ENCODE data around the gene SLC25A25.
"Not testable (repeated sequence)": the region's sequence is repeated elsewhere in the genome, so short reads cannot be mapped to it uniquely, and the experiment has no call there.

Gene SLC25A25

DNA sequence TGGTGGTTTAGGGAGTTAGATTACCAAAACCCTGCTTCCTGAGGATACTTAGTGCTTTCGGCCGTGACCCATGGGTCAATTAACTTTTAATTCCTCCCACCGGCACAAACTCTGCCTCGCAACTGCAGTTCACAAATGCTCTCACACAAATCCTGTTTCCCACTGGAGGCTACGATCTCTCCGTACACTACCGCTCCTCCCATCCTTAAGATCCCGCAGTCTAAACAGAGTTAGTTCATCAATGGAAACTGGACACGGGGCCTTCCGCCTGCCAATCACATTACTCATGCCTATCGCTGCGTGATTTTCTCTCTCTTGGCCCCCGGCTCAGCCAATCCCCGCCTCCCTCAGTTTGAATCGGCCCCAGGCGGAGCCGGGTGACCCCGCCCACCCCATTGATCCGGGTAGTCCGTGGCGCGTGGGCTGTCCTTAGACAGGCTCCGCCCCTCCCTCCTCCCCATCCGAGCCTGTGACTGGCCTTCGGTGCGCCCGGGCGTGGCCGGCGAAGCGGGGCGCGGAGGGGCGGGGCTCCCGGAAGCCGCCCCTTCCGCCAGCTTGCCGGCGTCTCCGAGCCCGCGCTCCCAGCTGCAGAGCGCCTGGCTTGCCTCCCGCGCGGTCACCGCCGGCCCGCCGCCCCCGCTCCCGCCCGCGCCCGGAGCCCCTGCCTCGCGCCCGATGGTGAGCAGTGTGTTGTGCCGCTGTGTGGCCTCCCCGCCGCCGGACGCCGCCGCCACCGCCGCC lies at the start of gene SLC25A25:
SLC25A25 (plus strand) TSS at position 588 of the 741 bp plus-strand sequence; CDS start at position 676, 88 bp downstream.
- peak; percentile 100 for DNase-seq (ENCODE audit: low read depth in 2 of 2)

DNA sequence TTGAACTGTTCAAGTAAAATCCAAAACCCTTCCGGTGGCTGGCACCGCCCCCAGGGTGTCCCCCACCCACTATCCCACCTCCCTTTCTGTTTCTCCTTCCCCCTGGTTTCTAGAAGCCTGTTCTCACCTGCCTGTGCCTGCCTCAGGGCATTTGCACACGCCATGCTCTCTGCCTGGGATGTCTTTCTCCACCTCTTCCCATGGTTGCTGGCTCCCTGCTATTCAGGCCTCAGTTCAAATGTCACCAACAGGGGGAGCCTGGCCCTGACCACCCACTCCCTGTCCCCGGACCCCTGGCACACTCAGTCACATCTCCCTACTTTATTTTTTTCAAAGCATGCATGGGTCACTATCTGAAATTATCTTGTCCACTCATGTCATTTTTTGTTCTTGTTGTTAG lies 47.3 kb upstream of the SLC25A25 start:
- no peak for DNase-seq (ENCODE audit: low read depth in 2 of 2)

DNA sequence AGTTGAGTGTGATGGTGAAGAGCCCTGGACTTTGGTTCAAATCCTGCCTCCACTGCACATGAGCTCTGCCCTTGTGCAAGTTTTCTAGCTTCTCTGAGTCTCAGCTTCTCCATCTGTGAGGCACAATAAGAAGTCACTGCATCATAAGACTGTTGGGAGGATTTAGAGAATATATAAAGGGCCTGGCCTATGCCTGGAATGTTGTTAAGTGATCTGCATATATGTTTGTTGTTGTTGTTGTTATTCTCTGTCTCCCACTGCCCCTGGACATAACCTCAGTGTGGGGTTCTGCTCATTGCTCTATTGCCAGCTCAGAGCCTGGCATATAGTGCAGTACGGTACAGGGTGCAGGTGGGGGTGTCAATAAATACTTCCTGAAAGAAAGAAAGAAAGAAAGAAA lies 46.9 kb upstream of the SLC25A25 start:
- no peak for DNase-seq (ENCODE audit: low read depth in 2 of 2)

DNA sequence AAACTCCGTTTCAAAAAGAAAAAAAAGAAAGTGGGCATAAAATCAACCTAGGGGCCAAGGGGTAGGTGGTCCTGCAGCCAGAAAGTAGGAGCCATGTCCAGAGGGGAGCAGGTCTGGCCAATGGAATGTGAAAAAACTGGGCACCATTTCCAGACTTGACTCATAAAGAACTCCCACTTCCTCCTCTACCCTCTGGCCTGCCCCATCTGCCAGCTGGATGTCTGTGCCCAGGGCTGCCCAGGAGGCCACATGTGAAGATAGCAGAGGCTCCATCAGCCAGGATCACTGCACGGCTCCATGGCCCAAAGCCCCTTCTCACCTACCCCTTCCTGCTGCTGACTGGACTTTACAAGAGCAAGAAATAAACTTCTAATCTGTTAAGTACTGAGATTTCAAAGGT lies 45.1 kb upstream of the SLC25A25 start:
- DNase-seq (ENCODE audit: low read depth in 2 of 2), result no peak

DNA sequence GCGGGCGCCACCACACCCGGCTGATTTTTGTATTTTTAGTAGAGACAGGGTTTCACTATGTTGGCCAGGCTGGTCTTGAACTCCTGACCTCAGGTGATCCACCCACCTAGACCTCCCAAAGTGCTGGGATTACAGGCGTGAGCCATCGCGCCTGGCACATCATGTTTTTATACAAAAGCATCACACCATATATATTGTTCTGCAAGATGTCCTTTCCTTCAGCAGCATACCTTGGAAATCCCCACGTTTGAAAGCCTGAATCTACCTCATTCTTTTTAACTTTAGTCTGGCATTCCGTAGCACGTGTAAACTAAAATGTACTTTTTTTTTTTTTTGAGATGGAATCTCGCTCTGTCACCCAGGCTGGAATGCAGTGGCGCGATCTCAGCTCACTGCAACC lies 44.4 kb upstream of the SLC25A25 start:
- not testable (repeated sequence) for DNase-seq (ENCODE audit: low read depth in 2 of 2)

DNA sequence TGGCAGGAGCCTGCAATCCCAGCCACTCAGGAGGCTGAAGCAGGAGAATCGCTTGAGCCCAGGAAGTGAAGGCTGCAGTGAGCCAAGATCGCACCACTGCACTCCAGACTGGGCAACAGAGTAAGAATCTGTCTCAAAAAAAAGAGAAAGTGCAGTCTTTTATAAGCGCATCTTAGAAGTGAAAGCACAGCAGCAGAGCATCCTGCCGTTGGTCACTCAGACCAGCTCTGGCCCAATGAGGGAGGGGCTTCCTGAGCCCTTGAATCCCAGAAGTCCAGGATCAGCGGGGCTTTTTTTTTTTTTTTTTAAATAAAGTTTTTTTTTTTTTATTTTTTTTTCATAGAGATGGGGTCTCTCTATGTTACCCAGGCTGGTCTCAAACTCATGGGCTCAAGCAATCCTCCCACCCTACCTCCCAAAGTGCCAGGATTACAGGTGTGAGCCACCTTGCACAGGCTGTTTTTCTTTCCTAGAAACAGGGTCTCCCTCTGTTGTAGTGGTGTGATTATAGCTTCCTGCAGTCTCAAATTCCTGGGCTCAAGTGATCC lies 43.2 kb upstream of the SLC25A25 start:
- no peak for DNase-seq (ENCODE audit: low read depth in 2 of 2)

DNA sequence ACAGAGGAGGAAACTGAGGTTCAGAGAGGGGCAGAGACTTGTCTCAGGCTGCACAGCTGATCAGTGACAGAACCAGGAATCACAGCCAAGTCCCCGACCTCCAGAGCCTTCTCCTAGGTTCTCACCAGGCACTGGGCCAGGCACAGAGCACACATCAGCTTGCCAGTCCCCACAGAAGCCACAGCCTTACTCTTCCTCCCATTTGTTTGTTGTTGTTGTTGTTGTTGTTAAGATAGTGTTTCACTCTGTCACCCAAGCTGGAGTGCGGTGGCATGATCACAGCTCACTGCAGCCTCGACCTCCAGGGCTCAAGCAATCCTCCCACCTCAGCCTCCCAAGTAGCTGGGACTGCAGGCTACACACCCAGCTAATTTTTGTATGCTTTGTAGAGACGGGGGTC lies 42.3 kb upstream of the SLC25A25 start:
- no peak for DNase-seq (ENCODE audit: low read depth in 2 of 2)

DNA sequence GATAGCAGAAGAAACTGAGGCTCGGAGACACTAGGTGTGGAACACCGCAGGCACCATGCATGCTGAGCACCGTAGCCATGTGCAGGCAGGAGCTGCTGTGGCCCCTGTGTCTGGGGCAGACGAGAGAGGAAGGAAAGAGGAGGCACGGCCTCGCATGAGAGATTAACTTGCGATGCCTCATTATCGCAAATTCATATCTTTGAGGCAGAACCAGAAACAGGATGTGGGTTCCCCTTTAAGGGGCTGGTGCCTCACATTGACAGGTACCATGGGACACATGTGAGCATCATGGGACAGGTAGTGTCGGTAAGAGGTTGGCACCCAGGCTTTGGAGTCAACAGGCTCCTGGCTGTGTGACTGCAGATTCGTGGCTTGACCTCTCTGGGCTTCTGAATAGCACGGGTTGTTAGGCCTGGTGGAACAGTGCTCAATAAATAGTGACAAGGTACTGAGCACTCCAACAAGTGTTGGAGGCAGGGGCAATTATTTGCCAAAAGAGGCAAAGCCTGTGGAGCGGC lies 41.7 kb upstream of the SLC25A25 start:
- DNase-seq (ENCODE audit: low read depth in 2 of 2), result peak; percentile 32 to 64

DNA sequence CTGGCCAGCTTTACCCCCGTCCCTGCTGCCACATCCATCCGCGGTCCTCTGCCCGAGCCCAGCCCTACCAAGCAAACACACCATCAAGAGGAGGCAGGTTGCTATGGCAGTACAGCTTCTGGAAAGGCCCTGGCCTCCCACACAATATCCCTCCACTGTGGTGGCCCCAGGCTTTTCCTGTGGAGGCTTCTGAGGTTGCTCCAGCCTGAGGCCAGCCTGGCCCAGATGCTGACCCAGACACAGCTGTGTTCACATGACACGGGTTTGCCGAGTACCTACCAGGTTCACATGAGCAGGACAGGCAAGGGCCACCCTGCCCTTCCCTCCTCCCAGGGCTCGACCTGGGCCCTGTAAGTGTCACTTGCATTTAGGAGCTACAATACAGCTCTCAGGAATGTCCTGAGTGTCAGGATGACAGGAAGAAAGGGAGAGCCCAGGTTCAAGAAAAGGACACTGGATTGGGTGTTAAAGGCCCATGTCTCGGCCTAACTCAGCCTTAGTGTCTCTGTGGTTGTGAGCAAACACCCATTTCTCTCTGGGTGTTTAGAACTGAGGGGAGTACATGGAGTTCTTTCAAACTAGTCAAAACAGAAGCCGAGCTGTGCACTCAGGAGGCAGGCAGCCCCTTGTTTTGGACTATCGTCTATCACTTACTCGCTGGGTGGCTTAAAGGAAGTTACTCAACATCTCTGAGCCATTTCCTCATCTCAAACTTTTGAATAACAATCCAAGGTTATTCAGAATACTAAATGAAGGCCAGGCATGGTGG lies 41.1 kb upstream of the SLC25A25 start:
- no peak for DNase-seq (ENCODE audit: low read depth in 2 of 2)

DNA sequence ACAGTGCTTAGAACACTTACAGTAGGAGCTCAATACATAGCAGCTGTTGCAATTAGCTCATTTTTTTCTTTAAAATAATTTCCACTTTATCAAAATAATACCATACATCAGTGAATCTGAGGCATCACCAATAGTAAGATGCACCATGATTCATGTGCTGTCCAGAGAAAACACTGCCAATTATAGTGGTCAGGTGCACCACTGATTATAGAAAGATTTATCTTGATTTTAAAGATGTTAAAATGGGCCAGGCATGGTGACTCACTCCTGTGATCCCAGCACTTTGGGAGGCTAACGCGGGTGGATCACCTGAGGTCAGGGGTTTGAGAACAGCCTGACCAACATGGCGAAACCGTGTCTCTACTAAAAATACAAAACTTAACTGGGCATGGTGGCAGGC lies 40.3 kb upstream of the SLC25A25 start:
- no peak for DNase-seq (ENCODE audit: low read depth in 2 of 2)

DNA sequence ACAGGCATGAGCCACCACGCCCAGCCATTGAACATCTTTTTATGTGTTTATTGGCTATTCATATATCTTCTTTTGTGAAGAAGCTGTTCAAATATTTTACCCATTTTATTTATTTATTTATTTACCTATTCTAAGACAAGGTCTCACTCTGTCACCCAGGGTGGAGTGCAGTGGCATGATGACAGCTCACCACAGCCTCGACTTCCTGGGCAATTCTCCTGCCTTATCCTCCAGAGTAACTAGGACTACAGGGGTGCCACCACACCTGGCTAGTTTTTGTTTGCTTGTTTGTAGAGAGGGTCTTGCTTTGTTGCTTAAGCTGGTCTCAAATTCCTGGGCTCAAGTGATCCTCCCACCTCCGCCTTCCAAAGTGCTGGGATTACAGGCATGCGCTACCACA lies 34.4 kb upstream of the SLC25A25 start:
- DNase-seq (ENCODE audit: low read depth in 2 of 2), result no peak

DNA sequence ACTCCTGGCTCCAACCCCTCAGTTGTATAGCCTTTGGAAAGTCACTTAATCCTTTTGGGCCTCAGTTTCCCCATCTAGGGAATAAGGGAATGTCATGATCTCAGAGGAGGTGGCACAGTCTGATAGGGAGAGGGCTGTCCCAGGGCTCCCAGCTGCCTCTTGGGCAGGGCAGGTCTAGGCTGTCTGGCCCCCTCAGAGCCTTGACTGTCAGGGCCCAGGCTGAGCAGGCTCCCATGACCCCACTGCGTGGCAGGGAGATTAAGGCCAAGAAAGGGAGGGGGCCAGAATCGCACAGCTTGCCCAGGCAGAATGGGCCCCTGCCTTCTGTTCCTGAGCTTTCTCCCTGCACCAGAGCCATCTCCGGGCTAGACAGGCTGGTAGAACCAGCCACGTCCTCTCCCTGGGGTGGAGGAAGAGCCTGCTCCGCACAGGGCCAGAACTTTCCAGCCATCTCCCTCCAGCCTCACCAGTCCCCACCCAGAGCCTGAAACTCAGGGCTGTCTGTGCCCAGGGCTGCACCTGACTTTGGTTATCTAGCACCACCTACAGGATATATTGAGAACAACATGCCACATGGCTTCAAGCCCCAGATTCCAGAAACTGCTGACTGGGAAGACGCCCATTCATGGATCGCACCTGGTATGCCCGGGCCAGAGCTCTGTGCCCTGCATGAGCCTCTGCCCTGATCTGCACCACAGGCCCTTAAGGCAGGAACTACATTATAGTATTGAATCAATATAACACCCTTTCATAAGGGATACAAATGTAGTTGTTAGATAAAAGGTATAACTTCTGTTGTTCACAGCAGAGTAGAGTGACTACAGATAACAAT lies 33.0 kb upstream of the SLC25A25 start:
- DNase-seq (ENCODE audit: low read depth in 2 of 2), result peak in 1 of 2 donors; percentile 21

DNA sequence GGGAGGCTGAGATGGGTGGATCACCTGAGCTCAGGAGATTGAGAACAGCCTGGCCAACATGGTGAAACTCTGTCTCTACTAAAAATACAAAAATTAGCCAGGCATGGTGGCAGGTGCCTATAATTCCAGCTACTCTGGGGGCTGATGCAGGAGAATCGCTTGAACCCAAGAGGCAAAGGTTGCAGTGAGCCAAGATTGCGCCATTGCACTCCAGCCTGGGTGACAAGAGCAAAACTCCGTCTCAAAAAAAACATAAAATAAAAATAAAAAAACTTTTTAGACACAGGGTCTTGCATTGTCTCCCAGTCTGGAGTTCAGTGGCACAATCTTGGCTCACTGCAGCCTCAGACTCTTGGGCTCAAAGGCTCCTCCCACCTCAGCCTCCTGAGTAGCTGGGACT lies 31.5 kb upstream of the SLC25A25 start:
- not testable (repeated sequence) for DNase-seq (ENCODE audit: low read depth in 2 of 2)

DNA sequence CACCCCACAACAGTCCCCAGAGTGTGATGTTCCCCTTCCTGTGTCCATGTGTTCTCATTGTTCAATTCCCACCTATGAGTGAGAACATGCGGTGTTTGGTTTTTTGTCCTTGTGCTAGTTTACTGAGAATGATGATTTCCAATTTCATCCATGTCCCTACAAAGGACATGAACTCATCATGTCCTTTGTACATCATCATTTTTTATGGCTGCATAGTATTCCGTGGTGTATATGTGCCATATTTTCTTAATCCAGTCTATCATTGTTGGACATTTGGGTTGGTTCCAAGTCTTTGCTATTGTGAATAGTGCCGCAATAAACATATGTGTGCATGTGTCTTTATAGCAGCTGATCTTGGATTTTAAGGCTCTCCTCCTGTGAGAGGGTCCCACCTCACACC lies 27.2 kb upstream of the SLC25A25 start:
- DNase-seq (ENCODE audit: low read depth in 2 of 2), result not testable (repeated sequence)

DNA sequence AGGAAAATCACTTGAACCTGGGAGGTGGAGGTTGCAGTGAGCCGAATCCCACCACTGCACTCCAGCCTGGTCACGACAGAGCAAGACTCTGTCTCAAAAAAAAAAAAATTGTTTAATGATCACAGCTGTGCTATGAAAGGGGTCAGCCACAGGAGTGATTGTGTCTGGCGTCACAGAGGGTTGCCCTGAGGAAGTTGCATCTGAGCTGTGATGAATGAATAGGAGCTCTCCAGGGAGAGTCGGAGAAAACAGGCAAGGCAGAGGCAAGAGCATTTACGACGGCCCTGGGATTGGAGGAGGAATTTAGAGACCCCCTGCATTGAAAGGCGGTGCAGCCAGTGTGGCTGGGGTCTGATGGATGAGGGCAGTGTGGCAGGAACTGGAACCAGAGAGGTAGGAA lies 26.0 kb upstream of the SLC25A25 start:
- DNase-seq (ENCODE audit: low read depth in 2 of 2), result no peak

DNA sequence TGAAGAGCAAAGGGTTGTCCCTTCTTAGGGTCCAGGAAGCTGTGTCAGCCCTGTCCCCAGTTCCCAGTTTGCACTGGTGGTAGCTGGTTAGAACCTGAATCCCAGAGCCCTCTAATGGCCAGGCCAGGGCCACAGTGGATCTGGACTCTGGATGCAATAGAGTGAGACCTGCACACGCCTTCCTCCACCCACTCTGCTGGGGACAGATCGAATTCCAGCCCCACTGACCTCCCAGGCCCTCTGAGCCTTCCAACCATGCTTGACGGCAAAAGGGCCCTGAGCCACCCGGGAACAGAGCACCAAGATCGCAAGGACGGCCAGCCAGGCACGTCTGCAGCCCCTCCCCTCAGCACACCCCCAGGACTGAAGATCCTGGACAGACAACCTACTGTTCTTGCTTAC lies 24.6 kb upstream of the SLC25A25 start:
- DNase-seq (ENCODE audit: low read depth in 2 of 2), result no peak

DNA sequence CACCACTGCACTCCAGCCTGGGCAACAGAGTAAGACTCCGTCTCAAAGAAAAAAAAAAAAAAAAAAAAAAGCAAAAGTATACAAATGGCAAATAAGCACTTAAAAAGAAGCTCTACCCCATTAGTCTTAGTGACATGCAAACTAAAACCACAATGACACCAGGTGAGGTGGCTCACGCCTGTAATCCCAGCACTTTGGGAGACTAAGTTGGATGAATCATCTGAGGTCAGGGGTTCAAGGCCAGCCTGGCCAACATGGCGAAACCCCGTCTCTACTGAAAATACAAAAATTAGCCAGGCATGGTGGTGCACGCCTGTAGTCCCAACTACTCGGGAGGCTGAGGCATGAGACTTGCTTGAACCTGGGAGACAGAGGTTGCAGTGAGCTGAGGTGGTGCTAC lies 22.6 kb upstream of the SLC25A25 start:
- DNase-seq (ENCODE audit: low read depth in 2 of 2), result not testable (repeated sequence)

DNA sequence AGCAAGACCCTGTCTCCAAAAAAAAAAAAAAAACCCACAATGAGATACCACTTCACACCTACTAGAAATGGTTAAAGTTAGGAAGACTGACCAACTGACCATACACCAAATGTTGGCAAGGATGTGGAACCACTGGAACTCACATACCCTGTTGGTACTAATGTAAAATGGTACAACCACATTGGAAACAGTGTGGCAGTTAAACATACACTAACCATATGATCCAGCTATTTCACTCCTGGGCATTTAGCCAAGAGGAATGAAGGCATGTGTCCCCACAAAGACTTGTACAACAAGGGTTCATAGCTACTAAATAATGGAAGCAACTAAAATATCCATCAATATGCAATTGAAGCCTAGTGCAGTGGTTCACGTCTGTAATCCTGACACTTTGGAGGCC lies 22.2 kb upstream of the SLC25A25 start:
- no peak for DNase-seq (ENCODE audit: low read depth in 2 of 2)

DNA sequence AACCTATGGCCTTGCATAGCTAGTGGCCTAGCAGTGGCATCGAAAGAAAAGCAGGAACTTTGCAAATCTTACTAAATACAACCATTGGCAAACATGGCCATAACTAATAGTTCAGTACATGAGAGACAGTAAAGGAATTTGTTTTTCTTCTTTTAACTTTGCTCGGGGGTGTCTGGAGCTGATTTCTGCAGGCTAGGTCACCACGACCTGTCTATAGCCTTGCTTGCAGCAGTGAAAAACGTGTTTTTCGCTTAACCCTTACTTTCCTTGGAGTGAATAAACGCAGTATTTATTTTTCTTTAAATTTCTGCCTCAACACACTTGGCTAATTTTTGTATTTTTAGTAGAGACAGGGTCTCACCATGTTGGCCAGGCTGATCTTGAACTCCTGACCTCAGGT lies 20.8 kb upstream of the SLC25A25 start:
- no peak for DNase-seq (ENCODE audit: low read depth in 2 of 2)

DNA sequence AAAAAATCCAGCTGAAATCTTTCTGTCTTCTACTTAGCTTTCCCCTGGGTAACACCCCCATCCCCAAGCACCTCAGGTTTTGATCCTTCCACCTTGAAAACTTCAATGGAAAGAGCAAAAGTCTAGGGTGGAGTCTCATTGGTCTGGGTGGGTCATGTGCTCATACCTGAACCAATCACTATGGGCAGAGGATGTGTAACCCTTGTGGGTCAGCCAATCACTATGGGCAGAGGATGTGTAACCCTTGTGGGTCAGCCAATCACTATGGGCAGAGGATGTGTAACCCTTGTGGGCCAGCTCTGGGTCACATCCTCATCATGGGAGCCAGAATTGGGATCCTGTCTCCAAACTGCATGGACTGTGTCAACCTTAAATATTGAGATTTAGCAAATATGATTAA lies 19.4 kb upstream of the SLC25A25 start:
- DNase-seq (ENCODE audit: low read depth in 2 of 2), result no peak

DNA sequence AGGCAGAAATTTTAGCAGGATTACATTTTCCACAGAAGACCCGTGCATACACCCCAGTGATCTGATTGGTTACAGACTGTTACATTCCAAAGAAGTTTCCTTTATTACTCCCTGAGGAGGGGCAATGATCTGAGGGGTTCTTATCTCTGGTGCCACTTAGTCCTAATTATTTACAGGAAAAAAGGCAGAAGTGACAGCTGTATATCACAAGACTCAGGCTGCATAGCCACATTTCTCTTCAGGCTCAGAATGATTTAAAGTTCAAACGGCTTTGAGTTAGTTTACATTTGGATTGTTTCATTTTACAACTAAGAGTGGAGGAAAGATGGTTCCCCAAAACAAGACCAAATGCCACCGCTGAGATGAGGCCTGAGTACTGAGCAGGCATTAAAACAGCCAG lies 18.2 kb upstream of the SLC25A25 start:
- no peak for DNase-seq (ENCODE audit: low read depth in 2 of 2)

All from stimulated activated CD8-positive, alpha-beta memory T cell treated with anti-CD3 and anti-CD28 coated beads, Interleukin-15, amount 100 ng/mL, for 4 hours (primary cell).